ENCODE data around the gene HDLBP.
"Not testable (repeated sequence)": the region's sequence is repeated elsewhere in the genome, so short reads cannot be mapped to it uniquely, and the experiment has no call there.

The HDLBP gene

GRCh38 chr2:241207151-241207550 is 108.3 kb downstream of the HDLBP start:
- no peak for DNase-seq

GRCh38 chr2:241205086-241205485 is 110.4 kb downstream of the HDLBP start:
- no peak for DNase-seq

GRCh38 chr2:241204490-241204889 is 111.0 kb downstream of the HDLBP start:
- no peak for DNase-seq

GRCh38 chr2:241204010-241204384 is 111.5 kb downstream of the HDLBP start:
- no peak for DNase-seq

- DNase-seq: no peak
Measured at GRCh38 chr2:241203218-241204009, 112.1 kb downstream of the HDLBP start.

GRCh38 chr2:241202681-241203080 is 112.8 kb downstream of the HDLBP start:
- no peak for DNase-seq

GRCh38 chr2:241202268-241202585 is 113.2 kb downstream of the HDLBP start:
- DNase-seq: no peak

GRCh38 chr2:241201445-241202267 is 113.8 kb downstream of the HDLBP start:
- no peak for DNase-seq

- peak; percentile 75 for DNase-seq
Measured at GRCh38 chr2:241200822-241201395, 114.6 kb downstream of the HDLBP start.

GRCh38 chr2:241199897-241200821 is 115.3 kb downstream of the HDLBP start:
- no peak for DNase-seq

GRCh38 chr2:241199286-241199685 is 116.2 kb downstream of the HDLBP start:
- DNase-seq: no peak

GRCh38 chr2:241198381-241199279 is 116.8 kb downstream of the HDLBP start:
- no peak for DNase-seq

GRCh38 chr2:241197947-241198346 is 117.5 kb downstream of the HDLBP start:
- no peak for DNase-seq

GRCh38 chr2:241197246-241197645 is 118.2 kb downstream of the HDLBP start:
- not testable (repeated sequence) for DNase-seq

- no peak for DNase-seq
Measured at GRCh38 chr2:241195506-241196130, 119.9 kb downstream of the HDLBP start.

- no peak for DNase-seq
Measured at GRCh38 chr2:241194811-241195210, 120.7 kb downstream of the HDLBP start.

- peak; percentile 60 for DNase-seq
Measured at GRCh38 chr2:241193271-241193670, 122.2 kb downstream of the HDLBP start.

GRCh38 chr2:241191081-241191480 is 124.4 kb downstream of the HDLBP start:
- DNase-seq: no peak

GRCh38 chr2:241190291-241190981 is 125.0 kb downstream of the HDLBP start:
- peak; percentile 32 for DNase-seq

GRCh38 chr2:241189856-241190201 is 125.6 kb downstream of the HDLBP start:
- DNase-seq: no peak
